Right lobe of liver (tissue), 6 donors: ENCODE results near the gene TNNC1. TPM values are rescaled to one million over a fixed set of nuclear protein-coding genes. Genes with fewer than 3 reads are reported as not detected.

Experiments
- ATAC-seq, 4 donors: fragments of 200-7000 bp; cut with Tn5 transposase; one replicate each; pipeline ENCODE4 v1.9.1; 2020; ENCODE audit warnings: mild to moderate bottlenecking in 4 of 4, moderate library complexity in 4 of 4
- DNase-seq, 3 donors: peaks; one replicate each; pipeline ENCODE4 v3.0.0-alpha.2; 2020
- H3K27ac ChIP-seq, 3 donors: fragments of 200-600 bp; one replicate each; pipeline ENCODE4 v1.8.0; 2022
- H3K27me3 ChIP-seq, 2 donors: fragments of 200-600 bp; one replicate each; pipeline ENCODE4 v1.8.0; 2022
- H3K36me3 ChIP-seq, 4 donors: fragments of 200-600 bp; sonication (generic) in 1 of 4; one replicate each; pipeline versions ENCODE4 v1.5.1 to v1.8.0; 2017 to 2022; ENCODE audit warnings: control low read depth in 1 of 4
- H3K4me1 ChIP-seq, 4 donors: fragments of 200-600 bp; sonication (generic) in 1 of 4; one replicate each; pipeline versions ENCODE4 v1.5.1 to v1.8.0; 2017 to 2022; ENCODE audit warnings: control low read depth in 1 of 4
- H3K4me3 ChIP-seq, 3 donors: fragments of 200-600 bp; one replicate each; pipeline ENCODE4 v1.8.0; 2022
- H3K9me3 ChIP-seq, 4 donors: fragments of 200-600 bp; sonication (generic) in 1 of 4; one replicate each; pipeline versions ENCODE4 v1.5.1 to v1.8.0; 2017 to 2022; ENCODE audit warnings: control low read depth in 1 of 4
- POLR2A ChIP-seq: fragments of 450-650 bp; IDR thresholded peaks from one replicate; pipeline ENCODE4 v1.6.1; 2017; ENCODE audit warnings: antibody characterized with exemption, mild to moderate bottlenecking
- WGBS: methylation state at CpG from one replicate; pipeline ENCODE4 v1.1.6; 2018; ENCODE audit warnings: low coverage, low lambda C conversion rate; ENCODE audit not compliant: insufficient coverage; ENCODE audit errors: missing lambda C conversion rate; 5-methylcytosine and 5-hydroxymethylcytosine counted together
- intact Hi-C, 2 donors: fragments of 100-400 bp; cut with DNase I; formaldehyde crosslinking; loops; one replicate each; pipeline versions ENCODE4 v1.11.2 to v1.14.1; 2022
- total RNA-seq, 6 experiments: library from RNA; depleted of rRNA in 2 of 6; stranded (reverse); fragments of >200 nt in 2 of 6; fragmentation: NEBNext Ultra II Directional in 3 of 6; extraction: Animal tissue kit (Norgen Biotek cat#: 25700) in 3 of 6; gene quantifications; one replicate each; pipeline versions ENCODE4 v1.1.0 to v1.2.4, GENCODE V29; 2016 to 2023
- TF ChIP-seq, protein P1 (sequence below), 4 donors: fragments of 200-600 bp in 3 of 4; fragments of 450-650 bp in 1 of 4; IDR thresholded peaks; one replicate each; pipeline versions ENCODE4 v1.5.1 to v1.8.0; 2016 to 2022; ENCODE audit warnings: antibody characterized with exemption in 4 of 4, mild to moderate bottlenecking in 2 of 4
- donor health status: DM: no; HTN: yes; CAD: no.
- donor health status: DM: no; HTN: no; CAD: no.
- donor health status: DM: no; HTN: no; CAD: no.
- donor health status: DM: no; HTN: yes; CAD: no.
- donor health status: DM: no; HTN: yes; CAD: no.

The TNNC1 gene
- total RNA-seq, 6 experiments from 2014 or later, result 0.55 to 12.2 (median 1.3) TPM

DNA sequence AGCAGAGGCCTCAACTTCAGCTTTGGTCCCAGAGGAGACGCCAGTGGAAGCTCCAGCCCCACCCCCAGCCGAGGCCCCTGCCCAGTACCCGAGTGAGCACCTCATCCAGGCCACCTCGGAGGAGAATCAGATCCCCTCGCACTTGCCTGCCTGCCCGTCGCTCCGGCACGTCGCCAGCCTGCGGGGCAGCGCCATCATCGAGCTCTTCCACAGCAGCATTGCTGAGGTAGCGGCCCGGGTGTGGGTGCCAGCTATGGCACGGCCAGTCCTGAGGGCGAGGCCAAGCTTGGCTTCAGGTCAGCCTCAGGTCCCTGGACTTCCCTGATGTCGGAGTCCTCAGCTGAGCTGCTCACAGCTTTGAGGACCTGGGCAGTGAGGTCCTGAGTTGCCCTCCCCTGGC lies 35.6 kb upstream of the TNNC1 start:
- H3K27me3 ChIP-seq, result no peaks in the 10 kb centered on the region
- no peak overlapping the region for H3K27ac ChIP-seq
- H3K9me3 ChIP-seq, result no peaks in the 10 kb centered on the region
- TF ChIP-seq, protein P1, sequence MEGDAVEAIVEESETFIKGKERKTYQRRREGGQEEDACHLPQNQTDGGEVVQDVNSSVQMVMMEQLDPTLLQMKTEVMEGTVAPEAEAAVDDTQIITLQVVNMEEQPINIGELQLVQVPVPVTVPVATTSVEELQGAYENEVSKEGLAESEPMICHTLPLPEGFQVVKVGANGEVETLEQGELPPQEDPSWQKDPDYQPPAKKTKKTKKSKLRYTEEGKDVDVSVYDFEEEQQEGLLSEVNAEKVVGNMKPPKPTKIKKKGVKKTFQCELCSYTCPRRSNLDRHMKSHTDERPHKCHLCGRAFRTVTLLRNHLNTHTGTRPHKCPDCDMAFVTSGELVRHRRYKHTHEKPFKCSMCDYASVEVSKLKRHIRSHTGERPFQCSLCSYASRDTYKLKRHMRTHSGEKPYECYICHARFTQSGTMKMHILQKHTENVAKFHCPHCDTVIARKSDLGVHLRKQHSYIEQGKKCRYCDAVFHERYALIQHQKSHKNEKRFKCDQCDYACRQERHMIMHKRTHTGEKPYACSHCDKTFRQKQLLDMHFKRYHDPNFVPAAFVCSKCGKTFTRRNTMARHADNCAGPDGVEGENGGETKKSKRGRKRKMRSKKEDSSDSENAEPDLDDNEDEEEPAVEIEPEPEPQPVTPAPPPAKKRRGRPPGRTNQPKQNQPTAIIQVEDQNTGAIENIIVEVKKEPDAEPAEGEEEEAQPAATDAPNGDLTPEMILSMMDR (IDR thresholded peaks at IDR 0.05), result no peak
- TF ChIP-seq POLR2A, result no peak
- peaks cover 0 to 52% (median 17%) of the 10 kb centered on the region in 4 donors for H3K36me3 ChIP-seq
- intact Hi-C loops, result loop anchor here in 1 of 2 donors (10.0 kb wide), 1 partner anchor 185 kb away; no protein-coding TSS in a partner anchor
- no CpG with 5 or more reads among the region's 18 CpGs for WGBS
- no peaks in the 10 kb centered on the region for H3K4me1 ChIP-seq
- ATAC-seq, result no peak
- H3K4me3 ChIP-seq, result no peak overlapping the region
- DNase-seq, result no peak

DNA sequence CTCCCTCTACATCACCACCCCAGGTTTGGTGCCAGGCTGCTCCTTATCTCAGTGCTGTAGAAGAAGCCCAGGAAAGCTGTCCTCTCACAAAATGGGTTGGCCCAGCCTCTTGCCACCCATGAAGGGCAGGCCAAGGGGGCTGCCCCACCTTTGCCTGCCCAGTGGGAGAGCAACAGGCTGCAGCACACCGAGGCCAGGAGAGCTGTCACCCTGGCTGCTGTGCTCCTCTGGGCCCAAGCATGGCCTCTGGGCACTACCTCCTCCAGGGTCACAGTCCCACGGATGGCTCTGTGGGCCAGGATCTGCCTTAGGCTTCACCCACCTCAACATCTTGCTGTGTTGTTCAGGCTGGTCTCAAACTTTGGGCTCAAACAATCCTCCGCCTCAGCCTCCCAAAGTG lies 34.9 kb upstream of the TNNC1 start:
- H3K27ac ChIP-seq, result no peak overlapping the region
- no peaks in the 10 kb centered on the region for H3K27me3 ChIP-seq
- DNase-seq, result no peak
- ATAC-seq, result no peak
- H3K4me3 ChIP-seq, result no peak overlapping the region
- intact Hi-C loops, result loop anchor here in 1 of 2 donors (10.0 kb wide), 1 partner anchor 186 kb away; no protein-coding TSS in a partner anchor
- H3K4me1 ChIP-seq, result no peaks in the 10 kb centered on the region
- H3K36me3 ChIP-seq, result peaks cover 0 to 52% (median 17%) of the 10 kb centered on the region in 4 donors
- no peaks in the 10 kb centered on the region for H3K9me3 ChIP-seq
- no CpG with 5 or more reads among the region's 3 CpGs for WGBS
- TF ChIP-seq POLR2A, result no peak
- TF ChIP-seq, protein P1 (IDR thresholded peaks at IDR 0.05), result no peak

DNA sequence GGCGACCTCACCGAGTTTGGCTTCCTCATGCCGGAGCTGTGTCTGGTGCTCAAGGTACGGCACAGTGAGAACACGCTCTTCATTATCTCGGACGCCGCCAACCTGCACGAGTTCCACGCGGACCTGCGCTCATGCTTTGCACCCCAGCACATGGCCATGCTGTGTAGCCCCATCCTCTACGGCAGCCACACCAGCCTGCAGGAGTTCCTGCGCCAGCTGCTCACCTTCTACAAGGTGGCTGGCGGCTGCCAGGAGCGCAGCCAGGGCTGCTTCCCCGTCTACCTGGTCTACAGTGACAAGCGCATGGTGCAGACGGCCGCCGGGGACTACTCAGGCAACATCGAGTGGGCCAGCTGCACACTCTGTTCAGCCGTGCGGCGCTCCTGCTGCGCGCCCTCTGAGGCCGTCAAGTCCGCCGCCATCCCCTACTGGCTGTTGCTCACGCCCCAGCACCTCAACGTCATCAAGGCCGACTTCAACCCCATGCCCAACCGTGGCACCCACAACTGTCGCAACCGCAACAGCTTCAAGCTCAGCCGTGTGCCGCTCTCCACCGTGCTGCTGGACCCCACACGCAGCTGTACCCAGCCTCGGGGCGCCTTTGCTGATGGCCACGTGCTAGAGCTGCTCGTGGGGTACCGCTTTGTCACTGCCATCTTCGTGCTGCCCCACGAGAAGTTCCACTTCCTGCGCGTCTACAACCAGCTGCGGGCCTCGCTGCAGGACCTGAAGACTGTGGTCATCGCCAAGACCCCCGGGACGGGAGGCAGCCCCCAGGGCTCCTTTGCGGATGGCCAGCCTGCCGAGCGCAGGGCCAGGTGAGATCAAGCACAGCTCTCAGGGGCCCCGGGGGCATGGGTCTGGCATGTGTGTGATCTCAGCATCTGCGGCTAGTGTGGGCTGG lies 34.2 kb upstream of the TNNC1 start:
- intact Hi-C loops, result loop anchor here in 1 of 2 donors (10.0 kb wide), 1 partner anchor 187 kb away; no protein-coding TSS in a partner anchor
- DNase-seq, result no peak
- Histone ChIP-seq H3K9me3 (no peaks in the 10 kb centered on the region), H3K4me1 (no peaks in the 10 kb centered on the region), H3K27me3 (no peaks in the 10 kb centered on the region), H3K36me3 (peaks cover 0 to 52% (median 17%) of the 10 kb centered on the region in 4 donors), H3K27ac (no peak overlapping the region), H3K4me3 (no peak overlapping the region)
- WGBS, result 86% methylated on average over 7 of the region's 59 CpGs
- ATAC-seq, result no peak
- TF ChIP-seq, protein P1 (IDR thresholded peaks at IDR 0.05), result no peak
- TF ChIP-seq POLR2A, result no peak

DNA sequence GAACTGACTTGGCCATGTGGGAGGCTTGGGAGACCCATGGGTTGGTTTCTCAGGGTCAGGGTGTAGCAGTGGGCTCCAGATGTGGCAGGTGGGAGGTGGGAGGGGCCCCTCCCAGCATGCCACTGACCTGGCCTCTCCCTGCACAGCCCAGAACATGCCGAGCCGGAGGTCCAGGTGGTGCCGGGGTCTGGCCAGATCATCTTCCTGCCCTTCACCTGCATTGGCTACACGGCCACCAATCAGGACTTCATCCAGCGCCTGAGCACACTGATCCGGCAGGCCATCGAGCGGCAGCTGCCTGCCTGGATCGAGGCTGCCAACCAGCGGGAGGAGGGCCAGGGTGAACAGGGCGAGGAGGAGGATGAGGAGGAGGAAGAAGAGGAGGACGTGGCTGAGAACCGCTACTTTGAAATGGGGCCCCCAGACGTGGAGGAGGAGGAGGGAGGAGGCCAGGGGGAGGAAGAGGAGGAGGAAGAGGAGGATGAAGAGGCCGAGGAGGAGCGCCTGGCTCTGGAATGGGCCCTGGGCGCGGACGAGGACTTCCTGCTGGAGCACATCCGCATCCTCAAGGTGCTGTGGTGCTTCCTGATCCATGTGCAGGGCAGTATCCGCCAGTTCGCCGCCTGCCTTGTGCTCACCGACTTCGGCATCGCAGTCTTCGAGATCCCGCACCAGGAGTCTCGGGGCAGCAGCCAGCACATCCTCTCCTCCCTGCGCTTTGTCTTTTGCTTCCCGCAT lies 33.4 kb upstream of the TNNC1 start:
- WGBS, result 90% methylated on average over 14 of the region's 31 CpGs

More for the DNA sequence above, 33.4 kb upstream of the TNNC1 start:
- ATAC-seq, result no peak
- no peak overlapping the region for H3K4me3 ChIP-seq
- H3K27ac ChIP-seq, result no peak overlapping the region
- peaks cover 0 to 49% (median 16%) of the 10 kb centered on the region in 4 donors for H3K36me3 ChIP-seq
- DNase-seq, result no peak
- TF ChIP-seq, protein P1 (IDR thresholded peaks at IDR 0.05), result no peak
- no peaks in the 10 kb centered on the region for H3K4me1 ChIP-seq
- H3K27me3 ChIP-seq, result no peaks in the 10 kb centered on the region
- intact Hi-C loops, result loop anchor here in 1 of 2 donors (10.0 kb wide), 1 partner anchor 188 kb away; no protein-coding TSS in a partner anchor
- no peaks in the 10 kb centered on the region for H3K9me3 ChIP-seq
